Chondrocyte (in vitro differentiated cells): ENCODE measurements around the gene TMOD2. TPM values are rescaled to one million over a fixed set of nuclear protein-coding genes. Genes with fewer than 3 reads are reported as not detected.

Experiments
- DNase-seq: peaks from one replicate; pipeline ENCODE4 v3.0.0; 2021; ENCODE audit warnings: mixed read lengths, low spot score
- H3K27ac Mint-ChIP-seq: one replicate; pipeline ENCODE4 v1.8.0; 2021; ENCODE audit warnings: mild to moderate bottlenecking, moderate library complexity, mixed read lengths; ENCODE audit not compliant: unreplicated experiment
- H3K27me3 Mint-ChIP-seq: 2 replicates; pipeline ENCODE4 v1.8.0; 2021; ENCODE audit warnings: low read depth, mixed read lengths
- H3K36me3 Mint-ChIP-seq: 2 replicates; pipeline ENCODE4 v1.8.0; 2021; ENCODE audit warnings: low read depth, mixed read lengths
- H3K4me1 Mint-ChIP-seq: 2 replicates; pipeline ENCODE4 v1.8.0; 2021; ENCODE audit warnings: low read depth, mild to moderate bottlenecking, mixed read lengths
- H3K4me3 Mint-ChIP-seq: one replicate; pipeline ENCODE4 v1.8.0; 2021; ENCODE audit warnings: mild to moderate bottlenecking, moderate library complexity, mixed read lengths; ENCODE audit not compliant: unreplicated experiment
- H3K9me3 Mint-ChIP-seq: 2 replicates; pipeline ENCODE4 v1.8.0; 2021; ENCODE audit warnings: low read depth, mixed read lengths
- CTCF ChIP-seq: fragments of 200-600 bp; sonication (generic); IDR thresholded peaks from 2 replicates; pipeline ENCODE4 v1.5.0; 2021; ENCODE audit warnings: antibody characterized with exemption, mild to moderate bottlenecking, moderate library complexity
- total RNA-seq: library from RNA; stranded (reverse); gene quantifications from 3 replicates; pipeline ENCODE4 v1.2.1, GENCODE V29; 2021

TMOD2 gene
- total RNA-seq, 1 donor from 2014 or later = 7.8 TPM

DNA sequence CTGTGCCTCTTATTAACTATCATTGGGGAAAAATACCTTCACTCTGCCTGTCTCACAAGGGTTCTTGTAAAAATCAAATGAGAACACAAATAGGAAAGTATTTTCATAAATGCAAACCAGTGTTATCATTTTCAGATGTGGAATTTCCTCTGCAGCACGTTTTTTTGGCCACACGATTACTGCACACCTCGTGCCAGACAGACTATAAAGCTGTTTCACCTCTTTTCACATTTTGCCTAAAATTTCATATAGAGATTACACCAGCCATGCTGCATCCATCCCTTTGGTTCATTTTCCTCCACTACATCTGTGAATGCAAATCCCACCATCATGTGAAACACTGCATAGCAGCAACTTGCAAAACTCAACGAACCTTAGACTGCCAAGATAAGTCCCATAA is 1.2 kb upstream of the TMOD2 start:
- Mint-ChIP-seq H3K36me3 (no peaks in the 10 kb centered on the region), H3K4me3 (no peak overlapping the region), H3K4me1 (peaks cover 14% of the 10 kb centered on the region), H3K9me3 (no peaks in the 10 kb centered on the region), H3K27ac (no peak overlapping the region), H3K27me3 (peaks cover 34% of the 10 kb centered on the region)
- TF ChIP-seq CTCF = no peak
- no peak for DNase-seq

GRCh38 chr15:51751697-51752683 is 593 bp downstream of the TMOD2 start:
- Mint-ChIP-seq H3K4me3 (peak overlapping the region; percentile 80), H3K27me3 (peaks cover 23% of the 10 kb centered on the region), H3K27ac (peak overlapping the region; percentile 53), H3K36me3 (no peaks in the 10 kb centered on the region), H3K9me3 (no peaks in the 10 kb centered on the region), H3K4me1 (peaks cover 14% of the 10 kb centered on the region)
- TF ChIP-seq CTCF = no peak
- no peak for DNase-seq

- Mint-ChIP-seq H3K27ac (no peak overlapping the region), H3K9me3 (no peaks in the 10 kb centered on the region), H3K36me3 (no peaks in the 10 kb centered on the region), H3K27me3 (peaks cover 18% of the 10 kb centered on the region), H3K4me1 (peaks cover 14% of the 10 kb centered on the region), H3K4me3 (no peak overlapping the region)
- no peak for DNase-seq
- TF ChIP-seq CTCF = no peak
Measured at GRCh38 chr15:51752888-51753287, 1.5 kb downstream of the TMOD2 start.

DNA sequence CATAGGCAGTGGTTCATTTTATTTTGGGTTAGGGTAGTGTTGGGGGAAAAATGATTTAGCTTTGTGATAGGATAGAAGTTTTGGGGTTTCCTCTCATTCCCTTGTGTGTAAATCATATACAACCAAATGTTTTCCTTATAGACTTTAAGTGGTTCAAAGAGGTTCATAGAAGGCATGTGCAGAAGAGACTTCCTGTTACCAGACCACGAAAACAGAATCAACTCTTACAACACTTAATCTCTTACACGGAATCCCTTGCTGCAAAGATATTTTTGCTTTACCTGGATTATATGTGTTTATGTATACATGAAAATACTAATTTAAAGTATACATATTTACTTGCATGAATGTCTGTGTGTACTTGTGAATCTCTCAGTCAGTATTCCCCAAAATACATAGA is 2.9 kb downstream of the TMOD2 start:
- no peaks in the 10 kb centered on the region for H3K9me3 Mint-ChIP-seq
- H3K36me3 Mint-ChIP-seq = no peaks in the 10 kb centered on the region
- TF ChIP-seq CTCF = no peak
- DNase-seq = no peak
- peaks cover 10% of the 10 kb centered on the region for H3K27me3 Mint-ChIP-seq
- H3K4me3 Mint-ChIP-seq = no peak overlapping the region
- no peak overlapping the region for H3K27ac Mint-ChIP-seq
- H3K4me1 Mint-ChIP-seq = peaks cover 26% of the 10 kb centered on the region

DNA sequence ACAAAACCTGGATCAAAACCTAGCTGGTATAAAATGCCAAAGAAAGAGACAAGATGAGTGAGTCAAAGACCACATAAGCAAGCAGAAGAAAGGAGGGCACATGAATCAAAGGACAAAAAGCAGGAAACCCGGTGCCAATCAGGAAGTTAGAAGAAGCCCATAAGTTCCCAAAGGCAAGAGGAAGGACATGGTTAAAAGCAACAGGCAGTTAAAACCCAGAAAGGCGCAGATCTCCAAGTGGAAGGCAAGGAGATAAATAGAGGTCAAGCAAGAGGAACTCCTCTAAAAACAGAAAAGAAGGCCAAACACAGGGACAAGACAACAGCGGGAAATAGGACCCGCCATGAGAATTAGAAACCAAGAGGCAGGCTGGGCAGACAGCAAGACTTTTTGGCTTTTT is 4.4 kb downstream of the TMOD2 start:
- no peaks in the 10 kb centered on the region for H3K9me3 Mint-ChIP-seq
- no peak overlapping the region for H3K27ac Mint-ChIP-seq
- H3K4me3 Mint-ChIP-seq = no peak overlapping the region
- H3K4me1 Mint-ChIP-seq = peaks cover 32% of the 10 kb centered on the region
- peaks cover 2% of the 10 kb centered on the region for H3K27me3 Mint-ChIP-seq
- no peaks in the 10 kb centered on the region for H3K36me3 Mint-ChIP-seq
- no peak for DNase-seq
- no peak for TF ChIP-seq CTCF
